SKM-1 treated with dmso at 0.1 percent for 144 hours (cell line): ENCODE results near the gene PSTPIP1.
"Not testable (repeated sequence)": the region's sequence is repeated elsewhere in the genome, so short reads cannot be mapped to it uniquely, and the experiment has no call there.

Experiments used
- DNase-seq: peaks from one replicate; lab custom pipeline; 2025; ENCODE audit not compliant: unreplicated experiment; lab: John Stamatoyannopoulos, UW

The PSTPIP1 gene

GRCh38 chr15:76994971-76995945 lies at the start of gene PSTPIP1:
Gene PSTPIP1, plus strand, starts transcription at chr15:76995126. Its CDS starts 448 bp downstream, at chr15:76995574.
- DNase-seq, result peak; percentile 65

- DNase-seq, result no peak
These were observed 49.3 kb upstream of the PSTPIP1 start for GRCh38 chr15:76945494-76946093.

- DNase-seq, result no peak
These were observed 47.5 kb upstream of the PSTPIP1 start for GRCh38 chr15:76947454-76947853.

- no peak for DNase-seq
These were observed 43.7 kb upstream of the PSTPIP1 start for GRCh38 chr15:76951220-76951619.

GRCh38 chr15:76953913-76954312 lies 41.0 kb upstream of the PSTPIP1 start:
- DNase-seq, result no peak

- no peak for DNase-seq
These were observed 40.2 kb upstream of the PSTPIP1 start for GRCh38 chr15:76954744-76955143.

GRCh38 chr15:76961268-76962011 lies 33.5 kb upstream of the PSTPIP1 start:
- DNase-seq, result no peak

GRCh38 chr15:76962337-76963013 lies 32.5 kb upstream of the PSTPIP1 start:
- DNase-seq, result no peak

- DNase-seq, result no peak
These were observed 31.3 kb upstream of the PSTPIP1 start for GRCh38 chr15:76963596-76963995.

- DNase-seq, result no peak
These were observed 30.8 kb upstream of the PSTPIP1 start for GRCh38 chr15:76964157-76964556.

GRCh38 chr15:76966051-76966450 lies 28.9 kb upstream of the PSTPIP1 start:
- not testable (repeated sequence) for DNase-seq

GRCh38 chr15:76967067-76967466 lies 27.9 kb upstream of the PSTPIP1 start:
- DNase-seq, result no peak

GRCh38 chr15:76968306-76968705 lies 26.6 kb upstream of the PSTPIP1 start:
- DNase-seq, result no peak

GRCh38 chr15:76972389-76973361 lies 22.3 kb upstream of the PSTPIP1 start:
- no peak for DNase-seq

- peak; percentile 51 for DNase-seq
These were observed 21.6 kb upstream of the PSTPIP1 start for GRCh38 chr15:76973362-76973743.

GRCh38 chr15:76973906-76974305 lies 21.0 kb upstream of the PSTPIP1 start:
- DNase-seq, result no peak

- DNase-seq, result no peak
These were observed 20.4 kb upstream of the PSTPIP1 start for GRCh38 chr15:76974456-76975036.

GRCh38 chr15:76976141-76976540 lies 18.8 kb upstream of the PSTPIP1 start:
- DNase-seq, result no peak

GRCh38 chr15:76976572-76977270 lies 18.2 kb upstream of the PSTPIP1 start:
- DNase-seq, result peak; percentile 55
